Fibroblast of the aortic adventitia (primary cell): Measurements from ENCODE around the gene ENO1. TPM values are rescaled to one million over a fixed set of nuclear protein-coding genes. Genes with fewer than 3 reads are reported as not detected.
"Not testable (repeated sequence)": the region's sequence is repeated elsewhere in the genome, so short reads cannot be mapped to it uniquely, and the experiment has no call there.

ENCODE experiments used
- DNase-seq: peaks from one replicate; pipeline ENCODE4 v3.0.0-alpha.2; 2010; ENCODE audit warnings: low read depth
- H3K4me3 ChIP-seq: 2 replicates; pipeline ENCODE4 v1.5.1; 2011; ENCODE audit warnings: low read depth, mild to moderate bottlenecking, control low read depth, low read length, moderate library complexity
- CTCF ChIP-seq: IDR thresholded peaks from 2 replicates; pipeline ENCODE4 v1.5.1; 2011; ENCODE audit warnings: mild to moderate bottlenecking, low read length, control low read depth, inconsistent platforms; ENCODE audit not compliant: insufficient read depth
- total RNA-seq: library from RNA; depleted of rRNA; stranded (reverse); fragments of >200 nt; gene quantifications from 2 replicates; pipeline ENCODE4 v1.2.3, GENCODE V29; 2012; ENCODE audit warnings: low replicate concordance

Gene ENO1
- total RNA-seq, 1 donor, result 1,443 TPM

- no peak for TF ChIP-seq CTCF
- H3K4me3 ChIP-seq, result no peak overlapping the region
- DNase-seq, result peak; percentile 76
These were observed 27.2 kb upstream of the ENO1 start for GRCh38 chr1:8905582-8906191.

- H3K4me3 ChIP-seq, result no peak overlapping the region
- no peak for TF ChIP-seq CTCF
- DNase-seq, result peak; percentile 97
These were observed 25.6 kb upstream of the ENO1 start for GRCh38 chr1:8903908-8904650.

- DNase-seq, result peak; percentile 17
- no peak for TF ChIP-seq CTCF
- no peak overlapping the region for H3K4me3 ChIP-seq
These were observed 24.9 kb upstream of the ENO1 start for GRCh38 chr1:8903410-8903809.

GRCh38 chr1:8902765-8903164 is 24.3 kb upstream of the ENO1 start:
- H3K4me3 ChIP-seq, result no peak overlapping the region
- DNase-seq, result peak; percentile 65
- peak; percentile 43 for TF ChIP-seq CTCF

GRCh38 chr1:8900684-8901083 is 22.2 kb upstream of the ENO1 start:
- H3K4me3 ChIP-seq, DNase-seq: not testable (repeated sequence)

GRCh38 chr1:8899046-8899445 is 20.6 kb upstream of the ENO1 start:
- no peak for DNase-seq
- TF ChIP-seq CTCF, result no peak
- no peak overlapping the region for H3K4me3 ChIP-seq

GRCh38 chr1:8898418-8898817 is 19.9 kb upstream of the ENO1 start:
- not testable (repeated sequence) for H3K4me3 ChIP-seq, DNase-seq

GRCh38 chr1:8897505-8897904 is 19.0 kb upstream of the ENO1 start:
- H3K4me3 ChIP-seq, DNase-seq: not testable (repeated sequence)

GRCh38 chr1:8896775-8897174 is 18.3 kb upstream of the ENO1 start:
- H3K4me3 ChIP-seq, DNase-seq: not testable (repeated sequence)
